HG03432 (cell line): ENCODE results near the gene LAIR1.
"Not testable (repeated sequence)": the region's sequence is repeated elsewhere in the genome, so short reads cannot be mapped to it uniquely, and the experiment has no call there.

ENCODE experiments used
- ATAC-seq: cut with Tn5 transposase; IDR thresholded peaks from one replicate; pipeline ENCODE4 v1.9.1; 2021; ENCODE audit warnings: mild to moderate bottlenecking, moderate library complexity; ENCODE audit not compliant: unreplicated experiment

LAIR1 gene

GRCh38 chr19:54345938-54346386 is 18.8 kb downstream of the LAIR1 start:
- ATAC-seq: no peak

DNA sequence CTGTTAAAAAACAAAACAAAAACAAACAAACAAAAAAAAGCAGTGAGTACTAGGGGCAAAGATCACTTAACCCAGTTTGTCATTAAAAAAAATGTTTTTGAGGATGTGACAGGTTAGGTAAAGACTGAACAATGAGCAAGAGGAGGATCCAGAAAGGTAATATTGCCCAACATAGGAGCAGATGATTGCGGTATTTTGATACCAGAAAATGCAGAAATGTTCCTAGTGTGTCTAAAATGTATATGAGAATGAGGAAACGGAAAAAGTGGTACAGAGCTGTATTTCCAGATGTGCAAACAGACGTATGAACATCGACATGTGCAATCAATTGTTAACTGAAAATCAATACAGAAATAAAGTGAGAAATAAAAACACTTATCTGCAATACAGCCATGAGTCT is 20.9 kb downstream of the LAIR1 start:
- ATAC-seq: no peak

GRCh38 chr19:54341295-54341694 is 23.4 kb downstream of the LAIR1 start:
- no peak for ATAC-seq

GRCh38 chr19:54339646-54340358 is 24.9 kb downstream of the LAIR1 start:
- ATAC-seq: no peak

- ATAC-seq: no peak
Observed at GRCh38 chr19:54338521-54338920, 26.2 kb downstream of the LAIR1 start.

GRCh38 chr19:54337858-54338230 is 26.9 kb downstream of the LAIR1 start:
- no peak for ATAC-seq

DNA sequence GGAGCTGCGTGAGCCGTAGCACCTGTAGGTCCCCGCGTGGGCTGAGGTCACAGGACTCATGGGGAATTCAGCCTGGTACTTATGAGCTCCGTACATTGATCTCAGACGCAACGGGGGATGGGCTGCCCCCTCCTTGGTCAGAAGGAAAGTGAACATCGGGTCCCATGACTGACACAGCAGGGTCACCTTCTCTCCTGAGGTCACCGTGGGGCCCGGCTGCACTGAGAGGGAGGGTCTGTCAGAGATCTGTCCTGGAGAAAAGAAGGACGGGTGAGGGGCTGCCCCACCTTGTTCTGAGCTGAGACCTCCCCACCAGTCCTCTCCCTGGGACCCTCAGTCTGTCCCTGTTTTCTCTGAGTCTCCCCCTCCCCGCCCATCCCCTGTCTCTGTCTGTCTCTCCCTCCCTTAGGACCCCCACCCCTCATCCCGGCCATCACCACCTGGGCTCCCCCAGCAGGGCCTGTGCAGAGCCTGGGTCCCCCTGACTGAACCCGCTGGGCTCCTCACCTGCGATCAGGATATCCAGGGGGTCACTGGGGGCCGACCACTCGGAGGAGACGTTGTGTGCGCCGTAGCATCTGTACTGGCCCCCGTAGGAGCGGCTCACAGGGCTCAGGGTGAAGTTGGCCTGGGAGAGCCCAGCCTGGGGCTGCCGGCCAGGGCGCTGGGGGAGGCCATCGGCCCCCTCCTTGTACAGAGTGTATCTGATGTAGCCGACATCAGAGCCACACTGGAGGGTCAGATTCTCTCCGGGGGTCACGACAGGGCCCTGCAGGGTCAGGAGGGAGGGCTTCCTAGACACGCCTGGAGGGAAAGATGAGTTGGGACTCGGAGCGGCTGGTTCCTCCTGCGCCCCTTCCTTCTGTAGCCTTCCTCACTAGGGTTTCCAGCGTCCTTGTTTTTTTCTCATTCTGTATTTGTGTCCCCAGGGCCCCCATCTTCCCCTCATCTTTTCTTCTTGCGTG is 27.6 kb downstream of the LAIR1 start:
- no peak for ATAC-seq

DNA sequence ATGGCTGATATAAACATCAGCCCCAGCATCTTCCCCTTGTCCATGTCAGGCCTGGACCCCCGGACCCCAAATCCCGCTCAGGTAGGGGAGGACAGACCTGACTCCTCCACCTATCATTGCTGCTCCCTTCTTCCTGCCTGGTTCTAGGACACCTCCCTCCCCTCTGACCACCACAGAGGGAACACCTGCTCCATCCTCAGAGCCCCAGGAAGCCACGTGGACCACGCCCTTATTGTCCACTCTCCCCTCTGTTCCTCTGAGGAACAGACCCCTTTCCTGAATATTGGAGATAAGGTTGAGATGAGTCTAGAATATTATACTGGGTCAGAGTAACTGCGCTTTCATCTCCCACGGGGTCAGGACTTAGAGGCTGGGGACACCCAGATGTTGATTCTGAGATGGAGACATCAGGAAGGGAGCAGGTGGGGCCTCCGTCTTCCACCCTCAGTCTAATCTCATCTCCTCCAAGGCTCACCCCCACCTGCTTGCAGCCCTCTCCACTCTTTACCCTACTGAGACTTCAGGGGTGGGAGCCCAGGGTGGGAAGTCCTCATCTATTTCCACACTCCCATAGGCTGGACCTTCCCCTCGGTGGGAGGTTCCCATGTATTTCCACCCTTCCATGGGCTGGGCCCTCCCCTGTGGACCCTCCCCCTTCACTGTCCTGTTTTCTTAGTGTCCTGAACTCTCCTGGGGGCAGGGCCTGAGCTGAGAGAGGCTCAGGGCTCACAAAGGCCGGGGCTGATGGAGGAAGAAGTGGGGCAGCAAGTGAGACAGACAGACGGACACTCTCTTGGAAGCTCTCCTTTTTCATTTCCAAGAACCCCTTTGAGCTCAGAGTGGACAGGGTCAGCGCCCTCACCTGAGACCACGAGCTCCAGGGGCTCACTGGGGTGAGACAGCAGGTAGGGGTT is 28.5 kb downstream of the LAIR1 start:
- ATAC-seq: no peak

DNA sequence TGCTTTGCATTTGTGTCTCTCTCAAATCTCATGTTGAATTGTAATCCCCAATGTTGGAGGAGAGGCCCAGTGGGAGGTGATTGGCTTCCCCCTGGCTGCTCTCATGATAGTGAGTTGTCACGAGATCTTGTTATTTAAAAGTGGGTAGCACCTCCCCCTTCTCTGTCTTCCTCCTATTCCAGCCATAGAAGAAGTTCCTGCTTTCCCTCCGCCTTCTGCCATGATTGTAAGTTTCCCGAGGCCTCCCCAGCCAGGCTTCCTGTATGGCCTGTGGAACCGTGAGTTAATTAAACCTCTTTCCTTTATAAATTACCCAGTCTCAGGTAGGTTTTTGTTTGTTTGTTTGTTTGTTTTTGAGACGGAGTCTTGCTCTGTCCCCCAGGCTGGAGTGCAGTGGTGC is 29.6 kb downstream of the LAIR1 start:
- ATAC-seq: no peak

- ATAC-seq: no peak
Observed at GRCh38 chr19:54333586-54334298, 31.0 kb downstream of the LAIR1 start.

GRCh38 chr19:54332149-54332548 is 32.6 kb downstream of the LAIR1 start:
- no peak for ATAC-seq

GRCh38 chr19:54331626-54332025 is 33.1 kb downstream of the LAIR1 start:
- no peak for ATAC-seq

- ATAC-seq: no peak
Observed at GRCh38 chr19:54329476-54330165, 35.1 kb downstream of the LAIR1 start.

DNA sequence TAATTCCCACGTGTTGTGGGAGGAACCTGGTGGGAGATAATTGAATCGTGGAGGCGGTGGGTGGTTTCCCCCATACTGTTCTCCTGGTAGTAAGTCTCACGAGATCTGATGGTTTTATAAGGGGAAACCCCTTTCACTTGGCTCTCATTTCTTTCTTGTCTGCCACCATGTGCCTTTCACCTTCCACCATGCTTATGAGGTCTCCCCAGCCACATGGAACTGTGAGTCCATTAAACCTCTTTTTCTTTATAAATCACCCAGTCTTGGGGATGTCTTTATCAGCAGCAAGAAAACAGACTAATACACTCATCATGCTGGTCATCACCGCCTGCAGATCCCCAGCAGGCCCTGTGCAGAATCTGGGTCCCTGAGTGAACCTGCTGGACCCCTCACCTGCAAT is 36.0 kb downstream of the LAIR1 start:
- not testable (repeated sequence) for ATAC-seq

DNA sequence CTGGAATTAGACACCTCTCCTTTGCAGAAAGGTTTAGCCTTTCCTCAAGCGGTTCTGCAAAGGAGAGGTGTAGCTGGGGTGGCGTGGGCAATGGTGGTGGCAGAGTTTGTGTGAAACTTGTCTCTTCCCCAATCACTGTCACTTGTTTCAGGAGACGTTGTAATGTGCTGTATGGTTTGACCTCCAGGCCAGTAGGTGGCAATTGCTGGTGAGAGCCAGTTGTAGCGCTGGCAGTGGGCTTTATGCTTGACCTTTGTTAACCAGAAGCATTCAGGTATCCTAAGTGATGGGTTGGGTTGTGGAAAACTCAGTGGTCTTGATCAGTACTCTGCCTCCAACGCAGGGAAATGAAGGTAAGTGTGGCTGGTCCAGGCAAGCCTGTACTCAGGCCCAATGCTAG is 39.1 kb downstream of the LAIR1 start:
- ATAC-seq: no peak

GRCh38 chr19:54325194-54325621 is 39.5 kb downstream of the LAIR1 start:
- no peak for ATAC-seq

DNA sequence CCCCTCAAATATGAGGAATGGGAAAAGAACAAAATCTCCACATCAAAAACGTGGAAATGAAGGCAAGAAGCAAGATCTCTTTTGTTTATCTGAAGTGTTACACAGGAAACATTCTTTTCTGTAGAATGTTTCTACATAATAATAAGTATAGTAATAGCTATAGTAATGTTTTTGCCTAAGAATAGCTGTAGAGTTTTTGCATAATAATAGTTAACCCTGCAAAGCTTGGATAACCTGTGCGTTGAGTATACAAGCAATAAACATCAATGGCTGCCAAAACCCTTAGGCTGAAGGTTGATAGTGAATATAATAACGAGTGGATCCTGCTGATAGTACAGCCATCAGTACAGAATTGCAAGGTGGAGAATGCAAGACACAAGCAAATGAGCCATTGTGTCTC is 40.7 kb downstream of the LAIR1 start:
- ATAC-seq: no peak

DNA sequence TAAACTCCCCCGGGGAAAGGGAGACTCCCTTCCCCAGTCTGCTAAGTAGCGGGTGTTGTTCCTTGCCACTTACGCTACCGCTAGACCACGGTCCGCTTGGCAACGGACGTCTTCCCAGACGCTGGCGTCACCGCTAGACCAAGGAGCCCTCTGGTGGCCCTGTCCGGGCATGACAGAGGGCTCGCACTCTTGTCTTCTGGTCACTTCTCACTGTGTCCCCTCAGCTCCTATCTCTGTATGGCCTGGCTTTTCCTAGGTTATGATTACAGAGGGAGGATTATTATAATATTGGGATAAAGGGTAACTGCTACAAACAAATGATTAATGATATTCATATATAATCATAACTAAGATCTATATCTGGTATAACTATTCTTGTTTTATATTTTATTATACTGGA is 41.8 kb downstream of the LAIR1 start:
- not testable (repeated sequence) for ATAC-seq

- ATAC-seq: not testable (repeated sequence)
Observed at GRCh38 chr19:54322295-54322694, 42.4 kb downstream of the LAIR1 start.
